CD4-positive, alpha-beta T cell treated with Interleukin-4 for 4 hours (primary cell): Measurements from ENCODE around the gene SLC18A3.

Source experiments
- DNase-seq: peaks from one replicate; pipeline ENCODE4 v3.0.0-alpha.2; 2020

The SLC18A3 gene

DNA sequence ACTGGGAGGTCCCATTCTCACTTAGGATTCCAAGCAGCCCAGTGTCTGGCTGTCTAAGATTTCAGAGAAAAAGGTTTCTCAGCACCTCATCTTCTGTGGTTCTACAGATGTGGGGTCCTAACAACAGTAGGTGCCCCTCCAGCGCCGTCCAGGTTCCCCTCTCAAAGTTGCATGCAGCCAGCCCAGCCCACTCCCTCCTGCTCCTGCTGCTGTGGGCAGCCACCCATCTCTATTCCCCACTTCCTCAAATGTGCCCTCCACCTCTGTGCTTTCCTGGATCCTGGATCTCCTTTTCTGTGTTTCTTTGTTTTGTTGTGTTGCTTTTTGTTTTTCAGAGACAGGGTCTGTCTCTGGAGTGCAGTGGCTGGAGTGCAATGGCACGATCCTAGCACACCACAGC, 13.3 kb upstream of the SLC18A3 start:
- DNase-seq = no peak

GRCh38 chr10:49597426-49598163, 12.5 kb upstream of the SLC18A3 start:
- no peak for DNase-seq

DNA sequence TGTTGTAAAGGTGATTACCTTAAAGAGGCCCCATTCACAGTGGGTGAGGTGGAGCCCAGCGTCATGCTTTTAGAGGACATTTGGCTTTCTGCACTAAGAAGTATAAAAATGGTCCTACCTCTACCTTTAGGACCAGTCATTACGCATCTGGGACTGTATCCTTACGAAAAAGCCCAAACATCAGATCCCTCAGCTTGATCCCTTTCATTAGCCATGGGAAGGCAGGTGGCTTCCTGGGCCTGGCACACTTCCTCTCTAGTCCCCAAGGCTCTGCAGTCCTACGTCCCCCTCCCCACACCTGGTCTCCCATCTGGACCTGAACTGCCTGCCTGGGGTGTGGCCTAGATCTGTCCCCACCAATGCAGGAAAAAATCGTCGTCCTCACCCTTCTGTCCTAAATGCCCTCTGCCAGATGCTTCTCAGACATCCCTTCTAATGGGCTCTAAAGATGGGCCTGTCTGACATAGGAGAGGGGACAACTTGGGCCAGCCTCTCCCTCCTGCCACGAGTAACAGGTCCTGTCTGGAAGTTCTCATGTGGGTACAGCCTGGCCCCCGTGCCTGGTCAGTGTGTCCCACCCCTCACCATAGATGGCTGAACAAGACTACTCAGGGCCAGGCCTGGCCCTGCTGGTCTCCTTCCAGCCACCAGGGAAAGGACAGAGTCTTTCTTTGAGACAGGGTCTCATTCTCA, 11.8 kb upstream of the SLC18A3 start:
- no peak for DNase-seq

DNA sequence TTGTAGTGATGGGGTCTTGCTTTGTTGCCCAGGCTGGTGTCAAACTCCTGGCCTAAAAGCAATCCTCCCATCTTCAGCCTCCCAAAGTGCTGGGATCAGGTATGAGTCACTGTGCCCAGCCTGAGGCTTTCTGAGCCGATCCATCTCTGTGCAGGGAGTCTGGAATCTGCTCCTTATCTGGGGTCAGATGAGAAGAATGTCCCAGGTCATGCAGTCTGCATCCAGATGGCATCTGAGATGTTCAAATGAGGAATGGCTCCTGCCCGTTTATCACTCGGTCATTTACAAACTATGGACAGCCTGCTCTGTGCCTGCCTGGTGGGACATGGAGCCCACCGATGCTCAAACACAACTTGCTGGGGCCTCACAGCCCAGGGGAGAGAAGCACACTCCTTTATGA, 11.1 kb upstream of the SLC18A3 start:
- no peak for DNase-seq

GRCh38 chr10:49599546-49599945, 10.6 kb upstream of the SLC18A3 start:
- DNase-seq = no peak

DNA sequence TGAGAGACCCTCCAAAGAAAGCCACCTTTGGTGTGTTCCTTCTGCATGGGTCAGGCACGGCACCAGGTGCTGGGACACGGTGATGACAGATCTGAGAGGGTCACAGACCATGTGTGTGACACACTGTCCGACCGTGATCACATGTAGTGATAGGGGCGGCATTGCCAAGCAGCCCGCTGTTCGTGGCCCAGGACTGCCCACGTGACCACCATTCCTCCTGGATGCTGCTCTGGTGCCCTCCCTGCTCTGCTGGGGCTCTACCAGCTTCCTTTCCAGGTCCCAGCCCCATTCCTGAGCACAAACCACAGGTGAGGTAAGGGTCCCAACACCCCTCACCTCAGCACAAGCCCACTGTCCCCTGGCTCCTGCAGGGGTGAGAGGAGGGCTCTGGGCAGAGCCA, 10.1 kb upstream of the SLC18A3 start:
- no peak for DNase-seq

DNA sequence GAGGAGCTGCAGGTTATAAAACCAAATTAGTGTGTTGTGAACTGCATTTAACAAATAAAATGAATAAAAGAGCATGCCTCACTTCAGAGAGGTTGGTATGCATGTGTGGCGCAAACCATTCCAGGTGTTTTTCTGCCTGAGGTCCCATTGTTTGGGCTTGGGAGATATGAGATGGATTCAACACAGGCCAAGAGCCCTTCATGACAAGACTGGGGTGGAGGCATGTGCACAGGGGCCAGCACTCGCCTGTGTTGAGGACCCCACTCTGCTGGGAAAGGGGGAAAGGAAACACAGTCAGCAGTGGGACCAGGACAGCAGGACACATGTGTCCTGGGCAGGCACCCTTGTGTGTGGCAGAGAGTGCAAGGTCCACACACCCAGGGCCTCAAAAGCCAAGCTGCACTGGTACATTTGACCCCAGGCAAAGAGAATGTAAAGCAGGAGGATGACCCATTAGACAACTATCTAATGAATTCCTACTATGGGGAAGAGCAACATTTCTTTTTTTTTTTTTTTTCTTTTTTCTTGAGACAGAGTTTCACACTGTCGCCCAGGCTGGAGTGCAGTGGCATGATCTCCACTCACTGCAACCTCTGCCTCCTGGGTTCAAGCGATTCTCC, 9.2 kb upstream of the SLC18A3 start:
- no peak for DNase-seq

DNA sequence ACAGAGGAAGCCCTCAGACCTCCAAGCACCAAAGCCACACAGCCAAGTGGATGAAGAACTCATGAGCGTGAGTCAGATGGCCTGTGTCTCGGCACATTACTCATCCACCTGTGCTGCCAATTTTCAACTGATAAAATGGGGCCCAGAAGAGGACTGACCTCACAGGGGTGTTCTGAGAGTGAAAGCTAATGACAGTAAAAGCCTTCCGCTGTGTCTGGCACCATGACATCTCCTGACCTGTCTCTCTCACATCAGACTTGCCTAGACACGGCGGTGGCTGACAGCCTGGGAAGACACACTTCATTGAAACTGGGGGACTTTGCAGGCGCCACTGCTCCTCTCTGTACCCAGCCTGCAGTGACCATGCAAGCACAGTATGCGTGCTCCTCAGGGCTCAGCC, 8.3 kb upstream of the SLC18A3 start:
- DNase-seq = no peak

DNA sequence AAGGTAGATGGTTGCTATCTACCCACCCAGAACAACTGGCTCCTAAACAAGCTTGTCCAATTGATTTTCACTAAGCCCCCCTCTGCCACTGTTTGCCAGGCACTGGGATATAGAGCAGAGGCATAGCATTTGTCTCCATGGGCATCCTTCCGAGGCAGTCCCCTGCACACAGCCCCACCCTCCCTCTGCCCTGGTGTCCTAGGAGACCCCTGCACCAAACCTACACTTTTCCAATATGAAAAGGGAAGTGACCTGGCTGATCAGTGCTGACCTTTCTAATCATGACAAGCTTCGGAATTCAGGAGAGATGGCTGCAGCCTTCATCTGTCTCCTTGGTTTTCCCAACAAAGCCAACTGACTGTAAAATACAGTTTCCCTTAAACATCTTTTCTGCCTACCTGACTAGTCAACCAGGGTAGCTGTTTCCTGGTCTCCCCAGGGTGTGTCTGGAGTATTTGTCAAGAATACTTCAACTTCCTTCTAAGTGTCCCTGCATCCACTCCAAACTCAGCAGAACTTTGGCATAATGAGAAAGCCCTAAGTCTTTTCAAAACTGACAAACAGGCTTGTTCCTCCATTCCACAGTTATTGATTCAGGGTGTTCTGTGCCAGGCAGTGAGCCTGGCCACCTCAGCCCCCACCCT, 7.6 kb upstream of the SLC18A3 start:
- DNase-seq = no peak

DNA sequence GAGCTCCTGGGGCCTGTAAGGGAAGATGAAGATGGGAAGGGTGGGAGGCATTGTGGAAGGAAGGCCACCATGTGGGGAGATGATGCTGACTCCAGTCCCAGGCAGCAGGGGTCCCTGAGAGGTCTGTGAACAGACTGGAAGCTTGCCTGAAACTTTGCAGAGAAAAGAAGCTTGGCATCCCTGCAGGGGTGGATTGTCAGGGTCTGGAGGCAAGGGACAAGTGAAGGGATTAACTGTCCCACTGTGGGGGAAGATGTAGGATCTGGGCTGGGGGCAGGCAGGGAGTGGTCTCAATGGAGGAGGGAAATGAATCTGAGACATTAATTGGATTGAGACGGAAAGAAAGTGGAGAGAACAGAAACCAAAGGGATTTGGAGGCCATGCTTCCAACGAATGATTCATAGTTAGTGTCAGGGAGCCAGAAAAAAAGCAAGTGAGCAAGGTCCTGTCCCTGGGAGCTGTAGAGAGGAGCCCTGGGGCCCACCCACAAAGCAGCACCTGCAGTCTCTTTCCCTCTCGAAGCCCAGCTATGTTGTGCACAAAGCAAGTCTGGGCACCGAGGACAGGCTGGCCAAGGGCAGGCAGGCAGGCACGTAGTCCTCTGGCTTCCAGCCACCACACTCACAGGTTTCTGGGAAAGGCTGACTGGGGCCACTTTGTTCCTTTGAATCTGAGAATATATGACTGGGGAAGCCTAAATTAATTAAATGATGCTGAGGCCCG, 4.7 kb upstream of the SLC18A3 start:
- no peak for DNase-seq

DNA sequence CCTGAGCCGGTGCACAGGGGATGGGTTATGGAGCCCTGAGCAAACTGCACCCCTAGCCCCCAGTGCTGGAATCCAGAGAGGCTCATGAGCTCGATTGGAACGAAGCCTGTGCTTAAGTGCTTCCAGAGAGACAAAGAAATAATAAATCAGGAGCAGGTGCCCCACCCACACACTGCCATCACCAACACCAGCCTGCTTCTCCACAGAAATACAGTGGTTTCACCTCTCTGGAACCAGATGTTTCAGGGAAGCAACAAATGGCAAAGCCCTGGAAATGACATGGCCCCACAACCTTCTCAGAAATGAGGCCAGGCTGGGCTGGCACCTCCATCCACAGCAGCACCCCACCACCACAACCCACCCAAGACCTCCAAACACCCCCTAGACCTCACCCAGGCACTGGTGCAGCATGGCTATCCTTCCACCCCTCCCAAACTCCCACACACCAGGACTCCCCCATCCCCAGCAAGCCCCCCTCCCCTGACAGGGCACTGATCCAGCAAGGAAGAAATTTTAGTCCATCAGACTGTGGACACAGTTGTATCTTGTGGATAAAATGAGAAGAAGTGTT, 4.1 kb upstream of the SLC18A3 start:
- DNase-seq = no peak

GRCh38 chr10:49606981-49607535, 3.1 kb upstream of the SLC18A3 start:
- peak; percentile 53 for DNase-seq

DNA sequence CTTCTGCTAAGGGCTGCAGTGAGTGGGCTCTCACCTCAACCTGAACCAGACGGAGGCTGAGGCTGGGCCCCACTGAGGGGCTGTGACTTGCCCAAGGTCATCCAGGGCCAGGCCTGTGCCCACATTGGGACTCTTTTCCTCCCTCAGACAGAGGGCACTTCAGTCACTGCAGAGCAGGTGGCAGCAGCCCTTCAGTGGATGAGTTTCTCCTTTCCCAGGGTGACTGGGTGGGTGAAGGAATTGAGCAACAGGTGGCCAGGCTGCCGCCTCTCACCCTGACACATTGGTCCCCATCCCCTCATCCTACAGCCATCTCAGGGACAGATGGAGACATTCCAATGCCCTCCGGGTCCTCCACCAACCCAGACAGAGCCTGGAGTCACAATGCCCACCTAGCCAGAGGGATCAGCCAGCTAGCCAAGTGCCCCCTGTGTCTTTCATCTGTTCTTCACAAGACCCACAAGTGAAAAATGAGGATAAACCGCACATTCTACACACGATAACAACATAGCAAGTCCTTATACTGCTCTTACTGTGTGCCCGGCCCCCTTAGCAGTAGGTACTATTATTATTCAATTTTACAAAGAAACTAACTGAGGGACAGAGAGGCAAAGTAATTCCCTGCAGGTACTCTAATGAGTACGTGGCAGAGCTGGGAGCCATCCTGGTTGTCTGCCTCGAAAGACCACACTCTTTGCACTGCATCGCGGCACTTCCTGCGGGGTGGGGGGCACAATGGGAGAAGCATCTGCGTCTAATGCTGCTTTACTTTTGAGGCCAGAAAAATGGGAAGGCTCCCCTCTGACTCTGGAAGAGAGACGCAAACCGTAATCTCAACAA, 1.7 kb upstream of the SLC18A3 start:
- DNase-seq = no peak

- no peak for DNase-seq
Measured at GRCh38 chr10:49609006-49609282, 1.2 kb upstream of the SLC18A3 start.

- no peak for DNase-seq
Measured at GRCh38 chr10:49609283-49610113, 612 bp upstream of the SLC18A3 start.

DNA sequence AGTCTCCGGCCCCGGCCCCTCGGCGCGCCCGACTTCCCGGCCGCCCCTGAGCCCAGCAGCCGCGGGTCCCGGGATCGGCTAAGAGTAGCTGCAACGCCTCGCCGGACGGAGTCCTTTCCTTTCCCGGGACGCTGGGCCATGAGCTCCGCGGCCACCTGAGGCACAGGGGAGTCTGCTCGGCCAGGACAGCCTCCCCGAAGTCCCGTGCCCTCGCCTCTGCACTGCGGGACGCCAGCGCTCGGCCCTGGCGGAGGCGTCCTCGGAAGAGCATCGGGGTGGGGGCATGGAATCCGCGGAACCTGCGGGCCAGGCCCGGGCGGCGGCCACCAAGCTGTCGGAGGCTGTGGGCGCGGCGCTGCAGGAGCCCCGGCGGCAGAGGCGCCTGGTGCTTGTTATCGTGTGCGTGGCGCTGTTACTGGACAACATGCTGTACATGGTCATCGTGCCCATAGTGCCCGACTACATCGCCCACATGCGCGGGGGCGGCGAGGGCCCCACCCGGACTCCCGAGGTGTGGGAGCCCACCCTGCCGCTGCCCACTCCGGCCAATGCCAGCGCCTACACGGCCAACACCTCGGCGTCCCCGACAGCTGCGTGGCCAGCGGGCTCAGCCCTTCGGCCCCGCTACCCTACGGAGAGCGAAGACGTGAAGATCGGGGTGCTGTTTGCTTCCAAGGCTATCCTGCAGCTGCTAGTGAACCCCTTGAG, 502 bp downstream of the SLC18A3 start:
- DNase-seq = no peak

GRCh38 chr10:49611166-49611815, 1.2 kb downstream of the SLC18A3 start:
- DNase-seq = no peak

GRCh38 chr10:49611816-49612512, 1.9 kb downstream of the SLC18A3 start:
- DNase-seq = no peak
